GM12892 (cell line): ENCODE data around the gene KCNJ18.
"Not testable (repeated sequence)": the region's sequence is repeated elsewhere in the genome, so short reads cannot be mapped to it uniquely, and the experiment has no call there.

ENCODE experiments used
- POLR2A ChIP-seq: IDR thresholded peaks from 2 replicates; pipeline ENCODE4 v1.6.1; 2011; ENCODE audit warnings: low read depth, low read length, control low read depth
- POLR2AphosphoS5 ChIP-seq: IDR thresholded peaks from 2 replicates; pipeline ENCODE4 v1.6.1; 2011; ENCODE audit warnings: low read depth, low read length, control low read depth

DNA sequence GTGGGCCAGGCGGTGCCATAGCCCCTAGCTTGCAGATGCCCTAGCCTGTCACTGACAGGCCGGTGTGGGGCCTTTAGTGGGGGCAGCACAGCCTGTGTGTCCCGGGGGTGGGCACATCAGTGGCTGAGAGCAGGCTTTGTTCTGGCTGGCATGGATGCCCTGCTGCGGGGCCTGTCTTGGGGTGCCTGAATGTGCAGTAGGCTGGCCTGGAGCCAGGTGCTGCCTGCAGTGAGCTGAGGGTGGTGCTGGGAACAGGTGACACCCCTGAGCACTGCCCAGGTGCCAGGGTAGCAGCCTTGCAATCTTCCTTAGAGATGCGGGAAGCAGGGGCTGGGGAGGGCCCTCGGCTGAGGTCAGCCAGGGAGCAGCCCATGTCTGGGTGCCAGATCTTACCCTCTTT, 8.8 kb downstream of the KCNJ18 start:
- not testable (repeated sequence) for TF ChIP-seq POLR2AphosphoS5, POLR2A
